Measurements from ENCODE around the gene C20orf173. TPM values are rescaled to one million over a fixed set of nuclear protein-coding genes. Genes with fewer than 3 reads are reported as not detected.

Gene C20orf173
- total RNA-seq, 1 donor from 2014 or later: not detected

DNA sequence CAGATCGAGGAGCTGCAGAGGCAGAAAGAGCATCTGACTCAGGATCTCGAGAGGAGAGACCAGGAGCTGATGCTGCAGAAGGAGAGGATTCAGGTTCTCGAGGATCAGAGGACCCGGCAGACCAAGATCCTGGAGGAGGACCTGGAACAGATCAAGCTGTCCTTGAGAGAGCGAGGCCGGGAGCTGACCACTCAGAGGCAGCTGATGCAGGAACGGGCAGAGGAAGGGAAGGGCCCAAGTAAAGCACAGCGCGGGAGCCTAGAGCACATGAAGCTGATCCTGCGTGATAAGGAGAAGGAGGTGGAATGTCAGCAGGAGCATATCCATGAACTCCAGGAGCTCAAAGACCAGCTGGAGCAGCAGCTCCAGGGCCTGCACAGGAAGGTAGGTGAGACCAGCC lies 26.2 kb downstream of the C20orf173 start:
- H3K27ac Mint-ChIP-seq: no peak overlapping the region
- Histone ChIP-seq H3K4me1 (no peaks in the 10 kb centered on the region), H3K27ac (no peak overlapping the region), H3K36me3 (no peaks in the 10 kb centered on the region), H3K4me2 (no peak overlapping the region), H3K79me2 (ENCODE audit: low read depth) (no peaks in the 10 kb centered on the region), H3K9ac (no peak overlapping the region), H3K9me3 (ENCODE audit: low read depth) (no peaks in the 10 kb centered on the region), H4K20me1 (ENCODE audit: low read depth) (no peaks in the 10 kb centered on the region), H2AFZ (replicated peaks) (no peak overlapping the region), H3F3A (ENCODE audit: low read depth) (no peaks in the 10 kb centered on the region), H3K4me3 (no peak overlapping the region), H3K27me3 (no peaks in the 10 kb centered on the region)
- no peaks in the 10 kb centered on the region for H3K9me3 Mint-ChIP-seq
- no peak overlapping the region for H3K4me3 Mint-ChIP-seq
- peaks cover 45% of the 10 kb centered on the region for H3K36me3 Mint-ChIP-seq
- DNase-seq (ENCODE audit: low spot score): no peak
- H3K27me3 Mint-ChIP-seq (ENCODE audit: insufficient read depth, low read depth): peaks cover 3% of the 10 kb centered on the region
- no peaks in the 10 kb centered on the region for H3K4me1 Mint-ChIP-seq
- TF ChIP-seq EZH2phosphoT487 (IDR thresholded peaks at IDR 0.05): no peak
- no peak for TF ChIP-seq EZH2 (IDR thresholded peaks at IDR 0.05)
- TF ChIP-seq, protein P1, sequence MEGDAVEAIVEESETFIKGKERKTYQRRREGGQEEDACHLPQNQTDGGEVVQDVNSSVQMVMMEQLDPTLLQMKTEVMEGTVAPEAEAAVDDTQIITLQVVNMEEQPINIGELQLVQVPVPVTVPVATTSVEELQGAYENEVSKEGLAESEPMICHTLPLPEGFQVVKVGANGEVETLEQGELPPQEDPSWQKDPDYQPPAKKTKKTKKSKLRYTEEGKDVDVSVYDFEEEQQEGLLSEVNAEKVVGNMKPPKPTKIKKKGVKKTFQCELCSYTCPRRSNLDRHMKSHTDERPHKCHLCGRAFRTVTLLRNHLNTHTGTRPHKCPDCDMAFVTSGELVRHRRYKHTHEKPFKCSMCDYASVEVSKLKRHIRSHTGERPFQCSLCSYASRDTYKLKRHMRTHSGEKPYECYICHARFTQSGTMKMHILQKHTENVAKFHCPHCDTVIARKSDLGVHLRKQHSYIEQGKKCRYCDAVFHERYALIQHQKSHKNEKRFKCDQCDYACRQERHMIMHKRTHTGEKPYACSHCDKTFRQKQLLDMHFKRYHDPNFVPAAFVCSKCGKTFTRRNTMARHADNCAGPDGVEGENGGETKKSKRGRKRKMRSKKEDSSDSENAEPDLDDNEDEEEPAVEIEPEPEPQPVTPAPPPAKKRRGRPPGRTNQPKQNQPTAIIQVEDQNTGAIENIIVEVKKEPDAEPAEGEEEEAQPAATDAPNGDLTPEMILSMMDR (IDR thresholded peaks at IDR 0.05): no peak

DNA sequence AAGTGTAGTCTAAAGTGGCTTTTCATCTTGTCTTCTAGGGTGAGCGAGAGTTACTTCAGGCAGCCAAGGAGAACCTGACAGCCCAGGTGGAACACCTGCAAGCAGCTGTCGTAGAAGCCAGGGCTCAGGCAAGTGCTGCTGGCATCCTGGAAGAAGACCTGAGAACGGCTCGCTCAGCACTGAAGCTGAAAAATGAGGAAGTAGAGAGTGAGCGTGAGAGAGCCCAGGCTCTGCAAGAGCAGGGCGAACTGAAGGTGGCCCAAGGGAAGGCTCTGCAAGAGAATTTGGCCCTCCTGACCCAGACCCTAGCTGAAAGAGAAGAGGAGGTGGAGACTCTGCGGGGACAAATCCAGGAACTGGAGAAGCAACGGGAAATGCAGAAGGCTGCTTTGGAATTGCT lies 27.1 kb downstream of the C20orf173 start:
- H3K27me3 ChIP-seq: no peaks in the 10 kb centered on the region
- H3K9me3 ChIP-seq (ENCODE audit: low read depth): no peaks in the 10 kb centered on the region
- Mint-ChIP-seq H3K9me3 (no peaks in the 10 kb centered on the region), H3K27ac (no peak overlapping the region), H3K36me3 (peaks cover 52% of the 10 kb centered on the region), H3K4me3 (no peak overlapping the region), H3K4me1 (no peaks in the 10 kb centered on the region), H3K27me3 (ENCODE audit: insufficient read depth, low read depth) (peaks cover 3% of the 10 kb centered on the region)
- H4K20me1 ChIP-seq (ENCODE audit: low read depth): no peaks in the 10 kb centered on the region
- no peak overlapping the region for H3K9ac ChIP-seq
- H3K36me3 ChIP-seq: no peaks in the 10 kb centered on the region
- H3K27ac ChIP-seq: no peak overlapping the region
- TF ChIP-seq EZH2 (IDR thresholded peaks at IDR 0.05) (no peak), EZH2phosphoT487 (IDR thresholded peaks at IDR 0.05) (no peak)
- TF ChIP-seq, protein P1 (IDR thresholded peaks at IDR 0.05): no peak
- DNase-seq (ENCODE audit: low spot score): no peak
- H2AFZ ChIP-seq (replicated peaks): no peak overlapping the region
- no peak overlapping the region for H3K4me3 ChIP-seq
- no peaks in the 10 kb centered on the region for H3K79me2 ChIP-seq (ENCODE audit: low read depth)
- H3F3A ChIP-seq (ENCODE audit: low read depth): no peaks in the 10 kb centered on the region
- H3K4me1 ChIP-seq: no peaks in the 10 kb centered on the region
- H3K4me2 ChIP-seq: no peak overlapping the region

GRCh38 chr20:35499271-35499670 lies 30.2 kb downstream of the C20orf173 start:
- Histone ChIP-seq H3K9me3 (ENCODE audit: low read depth) (no peaks in the 10 kb centered on the region), H3K36me3 (no peaks in the 10 kb centered on the region), H3K27me3 (no peaks in the 10 kb centered on the region), H3K9ac (no peak overlapping the region), H4K20me1 (ENCODE audit: low read depth) (no peaks in the 10 kb centered on the region), H2AFZ (replicated peaks) (no peak overlapping the region), H3F3A (ENCODE audit: low read depth) (no peaks in the 10 kb centered on the region), H3K79me2 (ENCODE audit: low read depth) (no peaks in the 10 kb centered on the region), H3K4me2 (no peak overlapping the region), H3K27ac (no peak overlapping the region), H3K4me1 (no peaks in the 10 kb centered on the region), H3K4me3 (no peak overlapping the region)
- no peak for DNase-seq (ENCODE audit: low spot score)
- H3K4me1 Mint-ChIP-seq: no peaks in the 10 kb centered on the region
- TF ChIP-seq EZH2phosphoT487 (IDR thresholded peaks at IDR 0.05) (no peak), EZH2 (IDR thresholded peaks at IDR 0.05) (no peak)
- no peaks in the 10 kb centered on the region for H3K9me3 Mint-ChIP-seq
- no peak overlapping the region for H3K27ac Mint-ChIP-seq
- H3K27me3 Mint-ChIP-seq (ENCODE audit: insufficient read depth, low read depth): peaks cover 5% of the 10 kb centered on the region
- H3K36me3 Mint-ChIP-seq: peaks cover 52% of the 10 kb centered on the region
- H3K4me3 Mint-ChIP-seq: no peak overlapping the region

DNA sequence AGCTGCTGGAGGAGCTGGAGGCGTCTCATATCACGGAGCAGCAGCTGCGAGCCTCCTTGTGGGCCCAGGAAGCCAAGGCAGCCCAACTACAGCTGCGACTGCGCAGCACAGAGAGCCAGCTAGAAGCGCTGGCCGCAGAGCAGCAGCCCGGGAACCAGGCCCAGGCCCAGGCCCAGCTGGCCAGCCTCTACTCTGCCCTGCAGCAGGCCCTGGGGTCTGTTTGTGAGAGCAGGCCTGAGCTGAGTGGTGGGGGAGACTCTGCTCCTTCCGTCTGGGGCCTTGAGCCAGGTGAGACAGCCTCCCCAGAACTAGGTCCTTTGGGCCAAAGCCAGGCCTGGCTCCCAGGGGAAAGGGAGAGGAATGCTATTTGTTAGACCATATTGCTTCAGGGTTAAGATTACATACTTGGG lies 31.7 kb downstream of the C20orf173 start:
- Histone ChIP-seq H3K9me3 (ENCODE audit: low read depth) (no peaks in the 10 kb centered on the region), H4K20me1 (ENCODE audit: low read depth) (no peaks in the 10 kb centered on the region), H3K27ac (no peak overlapping the region), H3K4me1 (no peaks in the 10 kb centered on the region), H3K4me2 (no peak overlapping the region), H3K4me3 (no peak overlapping the region), H3K79me2 (ENCODE audit: low read depth) (no peaks in the 10 kb centered on the region), H3F3A (ENCODE audit: low read depth) (no peaks in the 10 kb centered on the region), H3K36me3 (no peaks in the 10 kb centered on the region), H3K9ac (no peak overlapping the region), H3K27me3 (no peaks in the 10 kb centered on the region), H2AFZ (replicated peaks) (no peak overlapping the region)
- H3K9me3 Mint-ChIP-seq: no peaks in the 10 kb centered on the region
- H3K27me3 Mint-ChIP-seq (ENCODE audit: insufficient read depth, low read depth): peaks cover 5% of the 10 kb centered on the region
- no peak for DNase-seq (ENCODE audit: low spot score)
- TF ChIP-seq, protein P1 (IDR thresholded peaks at IDR 0.05): no peak
- no peak for TF ChIP-seq EZH2phosphoT487 (IDR thresholded peaks at IDR 0.05)
- no peak for TF ChIP-seq EZH2 (IDR thresholded peaks at IDR 0.05)
- H3K36me3 Mint-ChIP-seq: peaks cover 51% of the 10 kb centered on the region
- H3K4me1 Mint-ChIP-seq: no peaks in the 10 kb centered on the region
- H3K4me3 Mint-ChIP-seq: no peak overlapping the region
- H3K27ac Mint-ChIP-seq: no peak overlapping the region
